Hepatocyte (in vitro differentiated cells): ENCODE data around the gene POLR3H.

ENCODE experiments used
- CTCF ChIP-seq: fragments of 200-600 bp; sonication (generic); IDR thresholded peaks from 2 replicates; pipeline ENCODE4 v1.5.1; 2016; ENCODE audit warnings: antibody characterized with exemption, mild to moderate bottlenecking; ENCODE audit not compliant: poor library complexity
- EZH2 ChIP-seq: fragments of 200-600 bp; sonication (generic); IDR thresholded peaks from 2 replicates; pipeline ENCODE4 v1.6.1; 2016; ENCODE audit warnings: antibody characterized with exemption, mild to moderate bottlenecking, borderline replicate concordance
- EZH2phosphoT487 ChIP-seq: fragments of 200-600 bp; sonication (generic); IDR thresholded peaks from one replicate; pipeline ENCODE4 v1.6.1; 2018; ENCODE audit warnings: antibody characterized with exemption, mild to moderate bottlenecking, low read depth, moderate library complexity; ENCODE audit not compliant: unreplicated experiment, severe bottlenecking

DNA sequence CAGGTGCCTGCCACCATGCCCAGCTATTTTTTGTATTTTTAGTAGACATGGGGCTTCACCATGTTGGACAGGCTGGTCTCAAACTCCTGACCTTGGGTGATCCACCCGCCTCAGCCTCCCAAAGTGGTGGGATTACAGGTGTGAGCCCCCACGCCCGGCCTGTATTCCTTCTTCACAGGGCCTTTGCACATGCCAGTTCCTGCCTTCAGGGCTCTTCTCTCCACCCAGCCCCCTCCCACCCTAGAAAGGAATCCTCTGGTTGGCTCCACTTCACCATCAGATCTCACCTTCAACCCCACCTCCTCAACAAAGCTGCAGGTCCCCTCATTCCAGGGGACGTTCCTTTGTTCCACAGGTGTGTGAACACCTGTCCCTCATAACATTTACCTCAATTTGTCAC is 2.0 kb downstream of the POLR3H start:
- TF ChIP-seq CTCF (no peak), EZH2phosphoT487 (no peak), EZH2 (no peak)
